BJ (cell line): ENCODE measurements around the gene EXOG. TPM values are rescaled to one million over a fixed set of nuclear protein-coding genes. Genes with fewer than 3 reads are reported as not detected.

ENCODE experiments used
- CTCF ChIA-PET: fragments of 350-600 bp; formaldehyde crosslinking; extraction: SDS; loops from one replicate; lab custom pipeline; 2021; ENCODE audit warnings: antibody characterized with exemption, inconsistent platforms; lab: Yijun Ruan, JAX
- POLR2A ChIA-PET: fragments of 300-600 bp; sonication (Branson Sonifier 250); formaldehyde crosslinking; extraction: SDS; loops from one replicate; lab custom pipeline; 2021; ENCODE audit warnings: antibody characterized with exemption; lab: Charles Lee
- DNase-seq: peaks from one replicate; pipeline ENCODE4 v3.0.0-alpha.2; 2011; ENCODE audit warnings: low read depth
- H3K27me3 ChIP-seq: 2 replicates; pipeline ENCODE4 v1.6.0; 2011; ENCODE audit warnings: low read length; ENCODE audit not compliant: control insufficient read depth, insufficient read depth
- H3K36me3 ChIP-seq: 2 replicates; pipeline ENCODE4 v1.5.1; 2011; ENCODE audit warnings: low read length; ENCODE audit not compliant: control insufficient read depth, insufficient read depth
- H3K4me3 ChIP-seq: 2 replicates; pipeline ENCODE4 v1.5.1; 2011; ENCODE audit warnings: low read depth, mild to moderate bottlenecking, control low read depth, low read length
- CTCF ChIP-seq: IDR thresholded peaks from 2 replicates; pipeline ENCODE4 v1.5.1; 2011; ENCODE audit warnings: low read depth, mild to moderate bottlenecking, control low read depth, inconsistent platforms, low read length, moderate library complexity; ENCODE audit not compliant: insufficient read depth
- polyA plus RNA-seq: library from polyadenylated mRNA; depleted of rRNA; stranded (reverse); fragments of >200 nt; gene quantifications from 2 replicates; pipeline ENCODE4 v1.2.3, GENCODE V29; 2011

EXOG gene
- polyA plus RNA-seq, 1 experiment, result 7.5 TPM

- ChIA-PET CTCF (interaction anchor here (0.8 to 6.7 kb wide), 6 partner anchors 13 to 476 kb away, joined by 3 to 121 read pairs (median 5); no protein-coding TSS in a partner anchor), POLR2A (interaction anchor here (0.6 kb wide), 1 partner anchor 754 kb away, joined by 24 read pairs; no protein-coding TSS in a partner anchor)
- Histone ChIP-seq H3K36me3 (peaks cover 3% of the 10 kb centered on the region), H3K27me3 (no peaks in the 10 kb centered on the region), H3K4me3 (no peak overlapping the region)
- TF ChIP-seq CTCF, result no peak
- no peak for DNase-seq
Measured at GRCh38 chr3:38524141-38524739, 28.1 kb downstream of the EXOG start.

- DNase-seq, result no peak
- CTCF ChIA-PET, result no interaction called here
- POLR2A ChIA-PET, result no interaction called here
- TF ChIP-seq CTCF, result no peak
- H3K27me3 ChIP-seq, result no peaks in the 10 kb centered on the region
- H3K36me3 ChIP-seq, result peaks cover 3% of the 10 kb centered on the region; the same call in 1 of the 2 replicates
- no peak overlapping the region for H3K4me3 ChIP-seq
Measured at GRCh38 chr3:38526792-38527191, 30.7 kb downstream of the EXOG start.

- no peak for DNase-seq
- H3K4me3 ChIP-seq, result no peak overlapping the region
- H3K36me3 ChIP-seq, result peaks cover 3% of the 10 kb centered on the region; the same call in 1 of the 2 replicates
- no peaks in the 10 kb centered on the region for H3K27me3 ChIP-seq
- ChIA-PET POLR2A (no interaction called here), CTCF (interaction anchor here (2.2 kb wide), 1 partner anchor 123 kb away, joined by 5 read pairs; no protein-coding TSS in a partner anchor)
- TF ChIP-seq CTCF, result no peak
Measured at GRCh38 chr3:38528457-38528856, 32.3 kb downstream of the EXOG start.

- no peak for DNase-seq
- POLR2A ChIA-PET, result no interaction called here
- no peak overlapping the region for H3K4me3 ChIP-seq
- H3K27me3 ChIP-seq, result no peaks in the 10 kb centered on the region
- no peaks in the 10 kb centered on the region for H3K36me3 ChIP-seq
- CTCF ChIA-PET, result interaction anchor here (4.0 kb wide), 1 partner anchor 11 kb away, joined by 17 read pairs; no protein-coding TSS in a partner anchor
- no peak for TF ChIP-seq CTCF
Measured at GRCh38 chr3:38532529-38532928, 36.4 kb downstream of the EXOG start.

GRCh38 chr3:38533285-38533976, 37.3 kb downstream of the EXOG start:
- Histone ChIP-seq H3K4me3 (no peak overlapping the region), H3K27me3 (no peaks in the 10 kb centered on the region), H3K36me3 (no peaks in the 10 kb centered on the region)
- no peak for TF ChIP-seq CTCF
- ChIA-PET POLR2A (no interaction called here), CTCF (interaction anchor here (1.2 to 4.0 kb wide), 2 partner anchors 12 to 310 kb away, joined by 4 to 17 read pairs; no protein-coding TSS in a partner anchor)
- no peak for DNase-seq
